Body of pancreas (tissue), 4 donors: ENCODE measurements around the gene ATXN10. TPM values are rescaled to one million over a fixed set of nuclear protein-coding genes. Genes with fewer than 3 reads are reported as not detected.

ENCODE experiments used
- ATAC-seq: fragments of 150-250 bp; one replicate; pipeline ENCODE4 v1.9.1; 2016
- DNase-seq, 4 donors: peaks; one replicate each; pipeline ENCODE4 v3.0.0-alpha.2; 2019
- H3K27ac ChIP-seq, 4 donors: fragments of 200-600 bp; sonication (generic); 1 replicate in 3 of 4; 2 replicates in 1 of 4; pipeline versions ENCODE4 v1.5.1 to v1.6.1; 2016 to 2019; ENCODE audit warnings: mild to moderate bottlenecking in 1 of 4, mixed read lengths in 1 of 4, moderate library complexity in 1 of 4
- H3K27me3 ChIP-seq, 2 donors: fragments of 200-600 bp; sonication (generic); one replicate each; pipeline ENCODE4 v1.6.0; 2016; ENCODE audit warnings: mild to moderate bottlenecking in 1 of 2
- H3K36me3 ChIP-seq, 2 donors: fragments of 200-600 bp; sonication (generic); replicated peaks in 1 of 2; 2 replicates each; pipeline ENCODE4 v1.5.1; 2016; ENCODE audit warnings: low read depth in 2 of 2; ENCODE audit not compliant: insufficient read depth in 1 of 2
- H3K4me1 ChIP-seq: fragments of 200-600 bp; sonication (generic); one replicate; pipeline ENCODE4 v1.6.0; 2016
- H3K4me3 ChIP-seq, 2 donors: fragments of 200-600 bp; sonication (generic); 1 replicate in 1 of 2; 2 replicates in 1 of 2; pipeline ENCODE4 v1.5.1; 2016 to 2019
- H3K9me3 ChIP-seq, 3 donors: fragments of 200-600 bp; sonication (generic); 1 replicate in 2 of 3; 2 replicates in 1 of 3; pipeline ENCODE4 v1.5.1; 2016
- POLR2A ChIP-seq, 3 donors: fragments of 450-650 bp; IDR thresholded peaks; one replicate each; pipeline ENCODE4 v1.6.1; 2016; ENCODE audit warnings: antibody characterized with exemption in 3 of 3, mild to moderate bottlenecking in 2 of 3
- WGBS, 2 donors: methylation state at CpG; one replicate each; pipeline ENCODE4 v1.1.5; 2017; 5-methylcytosine and 5-hydroxymethylcytosine counted together
- intact Hi-C: fragments of 100-400 bp; cut with DNase I; formaldehyde crosslinking; loops from one replicate; pipeline ENCODE4 v1.15.1; 2023
- total RNA-seq, 2 donors: library from RNA; depleted of rRNA; stranded (reverse); fragments of >200 nt; gene quantifications; one replicate each; pipeline ENCODE4 v1.1.0, GENCODE V29; 2016
- TF ChIP-seq, protein P1 (sequence below), 7 experiments: fragments of 450-650 bp in 4 of 7; fragments of 200-600 bp in 3 of 7; sonication (generic) in 3 of 7; IDR thresholded peaks; one replicate each; pipeline ENCODE4 v1.5.1; 2016 to 2019; ENCODE audit warnings: antibody characterized with exemption in 7 of 7

The ATXN10 gene
- total RNA-seq, 2 donors from 2014 or later = 61.6 to 69.8 TPM

DNA sequence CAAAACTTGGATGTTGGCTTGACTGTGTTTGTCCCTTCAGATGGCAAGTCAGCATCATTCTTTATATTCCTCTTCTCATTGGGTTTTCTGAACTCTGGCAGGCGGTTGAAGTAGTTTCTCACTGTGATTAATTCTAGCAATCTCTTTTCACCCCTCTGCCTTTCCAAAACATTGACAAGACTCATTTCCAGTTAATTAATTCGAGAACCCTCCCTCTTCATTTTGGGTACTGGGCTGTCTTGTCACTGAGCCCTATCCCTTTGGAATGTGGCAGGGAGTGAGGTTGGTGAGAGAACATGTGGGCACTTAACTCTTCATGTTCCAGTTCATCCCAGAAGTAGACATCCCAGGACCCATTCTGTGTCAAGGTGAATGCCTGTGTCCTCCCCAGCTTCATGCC is 172.4 kb downstream of the ATXN10 start:
- WGBS, 2 donors = 89 to 92% methylated on average over 2 of the region's 2 CpGs
- H3K36me3 ChIP-seq = peaks cover 0 to 5% of the 10 kb centered on the region in 2 donors
- DNase-seq (no peak), ATAC-seq (no peak)
- no peak overlapping the region for H3K4me3 ChIP-seq
- H3K27me3 ChIP-seq = no peaks in the 10 kb centered on the region
- H3K4me1 ChIP-seq = no peaks in the 10 kb centered on the region
- no peaks in the 10 kb centered on the region for H3K9me3 ChIP-seq
- intact Hi-C loops = no loop called here
- H3K27ac ChIP-seq = no peak overlapping the region
- TF ChIP-seq, protein P1, sequence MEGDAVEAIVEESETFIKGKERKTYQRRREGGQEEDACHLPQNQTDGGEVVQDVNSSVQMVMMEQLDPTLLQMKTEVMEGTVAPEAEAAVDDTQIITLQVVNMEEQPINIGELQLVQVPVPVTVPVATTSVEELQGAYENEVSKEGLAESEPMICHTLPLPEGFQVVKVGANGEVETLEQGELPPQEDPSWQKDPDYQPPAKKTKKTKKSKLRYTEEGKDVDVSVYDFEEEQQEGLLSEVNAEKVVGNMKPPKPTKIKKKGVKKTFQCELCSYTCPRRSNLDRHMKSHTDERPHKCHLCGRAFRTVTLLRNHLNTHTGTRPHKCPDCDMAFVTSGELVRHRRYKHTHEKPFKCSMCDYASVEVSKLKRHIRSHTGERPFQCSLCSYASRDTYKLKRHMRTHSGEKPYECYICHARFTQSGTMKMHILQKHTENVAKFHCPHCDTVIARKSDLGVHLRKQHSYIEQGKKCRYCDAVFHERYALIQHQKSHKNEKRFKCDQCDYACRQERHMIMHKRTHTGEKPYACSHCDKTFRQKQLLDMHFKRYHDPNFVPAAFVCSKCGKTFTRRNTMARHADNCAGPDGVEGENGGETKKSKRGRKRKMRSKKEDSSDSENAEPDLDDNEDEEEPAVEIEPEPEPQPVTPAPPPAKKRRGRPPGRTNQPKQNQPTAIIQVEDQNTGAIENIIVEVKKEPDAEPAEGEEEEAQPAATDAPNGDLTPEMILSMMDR (IDR thresholded peaks at IDR 0.05) = no peak
- TF ChIP-seq POLR2A (IDR thresholded peaks at IDR 0.05) = no peak

DNA sequence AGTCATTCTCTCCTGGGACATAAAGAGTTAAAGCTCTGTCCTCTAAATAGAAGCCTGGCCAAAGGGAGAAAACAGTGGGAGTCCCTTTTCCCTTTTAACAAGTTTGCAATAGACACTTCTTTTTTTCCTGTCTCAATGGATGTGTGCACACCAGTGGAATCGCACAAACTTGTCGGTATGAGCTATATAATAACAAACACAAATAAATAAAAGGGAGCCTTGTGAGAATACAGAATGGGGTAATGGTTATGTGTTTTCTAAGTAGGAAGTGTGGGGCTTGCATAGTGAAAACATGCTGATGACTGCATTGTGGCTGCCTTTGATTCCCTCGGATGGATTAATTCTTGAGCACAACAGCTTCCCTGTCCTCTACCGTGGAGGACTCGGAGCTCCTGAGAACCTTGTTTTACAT is 173.4 kb downstream of the ATXN10 start:
- no peak for DNase-seq

DNA sequence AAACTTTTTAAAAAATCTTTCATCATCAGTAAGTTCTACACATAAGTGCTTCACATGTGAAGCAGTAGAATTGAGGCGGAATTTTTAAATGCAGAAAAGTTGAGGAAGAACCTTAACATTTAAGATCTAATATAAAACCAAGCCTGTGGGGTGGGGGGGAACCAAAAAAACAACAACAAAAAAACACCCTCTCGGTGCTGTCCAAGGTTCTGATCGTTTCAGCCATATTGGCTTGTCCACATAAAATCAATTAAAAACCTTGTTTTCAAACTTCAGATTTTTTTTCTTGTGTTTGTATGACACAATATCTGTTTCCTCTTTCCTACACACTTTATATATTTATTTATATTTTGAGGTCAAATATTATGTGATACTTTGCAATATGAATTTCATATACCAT is 175.3 kb downstream of the ATXN10 start:
- 92 to 95% methylated on average over 3 of the region's 3 CpGs for WGBS, 2 donors
- H3K36me3 ChIP-seq = peaks cover 0 to 5% of the 10 kb centered on the region in 2 donors

More for the DNA sequence above, 173.4 kb downstream of the ATXN10 start:
- no peaks in the 10 kb centered on the region for H3K9me3 ChIP-seq
- no peak for ATAC-seq
- intact Hi-C loops = no loop called here
- H3K27ac ChIP-seq = no peak overlapping the region
- H3K4me3 ChIP-seq = no peak overlapping the region
- no peaks in the 10 kb centered on the region for H3K4me1 ChIP-seq
- no peak for TF ChIP-seq POLR2A (IDR thresholded peaks at IDR 0.05)
- TF ChIP-seq, protein P1 (IDR thresholded peaks at IDR 0.05) = no peak
- H3K27me3 ChIP-seq = no peaks in the 10 kb centered on the region
- 59 to 71% methylated on average over 5 of the region's 5 CpGs for WGBS, 2 donors
- peaks cover 0 to 5% of the 10 kb centered on the region in 2 donors for H3K36me3 ChIP-seq

DNA sequence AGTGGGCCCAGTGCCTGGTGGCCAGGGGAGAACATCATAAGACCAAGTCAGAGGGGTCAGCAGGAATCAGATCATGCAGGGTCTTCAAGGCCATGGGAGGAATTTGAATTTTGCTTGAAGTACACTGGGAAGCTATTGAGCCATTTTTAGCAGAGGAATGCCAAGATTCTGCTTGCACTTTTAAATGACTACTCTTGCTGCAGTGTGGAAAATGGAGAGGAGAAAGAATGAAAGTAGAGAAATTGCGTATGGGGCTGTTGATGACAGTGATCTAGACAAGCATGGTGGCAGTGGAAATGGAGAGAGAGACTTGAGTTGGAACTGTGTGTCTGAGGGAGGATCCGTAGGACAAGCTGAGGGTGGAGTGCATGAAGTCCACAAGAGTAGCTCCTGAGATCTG is 177.3 kb downstream of the ATXN10 start:
- intact Hi-C loops = no loop called here
- WGBS, 2 donors = 94 to 100% methylated on average over 2 of the region's 2 CpGs
- ATAC-seq (no peak), DNase-seq (no peak)
- Histone ChIP-seq H3K27me3 (no peaks in the 10 kb centered on the region), H3K9me3 (peaks cover 0 to 4% (median 0%) of the 10 kb centered on the region in 3 donors), H3K27ac (no peak overlapping the region), H3K4me1 (no peaks in the 10 kb centered on the region), H3K36me3 (peaks cover 0 to 5% of the 10 kb centered on the region in 2 donors), H3K4me3 (no peak overlapping the region)
- no peak for TF ChIP-seq POLR2A (IDR thresholded peaks at IDR 0.05)
- TF ChIP-seq, protein P1 (IDR thresholded peaks at IDR 0.05) = no peak

More for the DNA sequence above, 175.3 kb downstream of the ATXN10 start:
- H3K4me3 ChIP-seq = no peak overlapping the region
- DNase-seq (no peak), ATAC-seq (no peak)
- no peaks in the 10 kb centered on the region for H3K27me3 ChIP-seq
- intact Hi-C loops = no loop called here
- no peak overlapping the region for H3K27ac ChIP-seq
- H3K4me1 ChIP-seq = no peaks in the 10 kb centered on the region
- no peaks in the 10 kb centered on the region for H3K9me3 ChIP-seq
- TF ChIP-seq, protein P1 (IDR thresholded peaks at IDR 0.05) = no peak
- TF ChIP-seq POLR2A (IDR thresholded peaks at IDR 0.05) = no peak

DNA sequence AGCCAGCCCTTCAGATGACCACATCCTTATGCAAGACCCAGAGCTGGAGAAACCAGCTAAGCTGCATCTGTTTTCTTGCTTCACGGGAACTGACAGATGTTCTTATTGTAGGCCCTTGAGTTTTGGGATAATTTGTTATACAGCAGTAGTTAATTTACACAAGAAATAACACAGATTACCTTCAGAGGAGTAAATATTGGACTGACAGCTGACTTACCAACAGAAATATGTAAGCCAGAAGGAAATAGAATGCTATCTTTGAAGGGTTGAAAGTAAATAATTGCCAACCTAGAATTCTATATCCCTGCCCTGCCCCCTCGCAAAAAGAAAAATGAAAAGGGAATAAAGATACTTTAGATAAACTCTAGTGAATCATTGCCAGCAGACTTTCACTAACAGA is 181.2 kb downstream of the ATXN10 start:
- H3K27me3 ChIP-seq = no peaks in the 10 kb centered on the region
- DNase-seq (no peak), ATAC-seq (no peak)
- H3K4me1 ChIP-seq = no peaks in the 10 kb centered on the region
- intact Hi-C loops = no loop called here
- H3K4me3 ChIP-seq = no peak overlapping the region
- peaks cover 0 to 4% (median 0%) of the 10 kb centered on the region in 3 donors for H3K9me3 ChIP-seq
- no peaks in the 10 kb centered on the region for H3K36me3 ChIP-seq
- TF ChIP-seq, protein P1 (IDR thresholded peaks at IDR 0.05) = no peak
- no peak for TF ChIP-seq POLR2A (IDR thresholded peaks at IDR 0.05)
- 48 to 96% methylated on average over 2 of the region's 2 CpGs for WGBS, 2 donors
- H3K27ac ChIP-seq = no peak overlapping the region
